HFFc6 (cell line): Measurements from ENCODE around the gene DDN. TPM values are rescaled to one million over a fixed set of nuclear protein-coding genes. Genes with fewer than 3 reads are reported as not detected.
A peak's percentile ranks its signal among the peaks of the same experiment; 100 is the strongest.

ENCODE experiments used
- DNase-seq: peaks from one replicate; pipeline ENCODE4 v3.0.0-alpha.2; 2018
- H3K27ac Mint-ChIP-seq: 2 replicates; pipeline ENCODE4 v1.8.0; 2020; ENCODE audit warnings: mild to moderate bottlenecking, mixed read lengths
- H3K27me3 Mint-ChIP-seq: 2 replicates; pipeline ENCODE4 v1.8.0; 2021; ENCODE audit warnings: mild to moderate bottlenecking, moderate library complexity, mixed read lengths; ENCODE audit not compliant: insufficient read depth
- H3K36me3 Mint-ChIP-seq: 2 replicates; pipeline ENCODE4 v1.8.0; 2021; ENCODE audit warnings: low read depth, mixed read lengths
- H3K4me1 Mint-ChIP-seq: 2 replicates; pipeline ENCODE4 v1.8.0; 2020; ENCODE audit warnings: low read depth, mixed read lengths
- H3K4me3 Mint-ChIP-seq: 2 replicates; pipeline ENCODE4 v1.8.0; 2020; ENCODE audit warnings: mild to moderate bottlenecking, moderate library complexity, mixed read lengths
- H3K9me3 Mint-ChIP-seq: 2 replicates; pipeline ENCODE4 v1.8.0; 2020; ENCODE audit warnings: mild to moderate bottlenecking, mixed read lengths
- total RNA-seq, 6 experiments: library from RNA; stranded (reverse); fragmentation: NEBNext Ultra II Directional; extraction: Animal tissue kit (Norgen Biotek cat#: 25700); gene quantifications; 2 replicates in 1 of 6; 3 replicates in 5 of 6; pipeline ENCODE4 v1.2.3, GENCODE V29; 2021
- TF ChIP-seq, protein P1 (sequence below): fragments of 200-600 bp; sonication (generic); IDR thresholded peaks from 2 replicates; pipeline ENCODE4 v1.5.0; 2021; ENCODE audit warnings: antibody characterized with exemption, mild to moderate bottlenecking

Gene DDN
- total RNA-seq, 6 experiments from 2014 or later: 0.17 to 0.40 (median 0.23) TPM

DNA sequence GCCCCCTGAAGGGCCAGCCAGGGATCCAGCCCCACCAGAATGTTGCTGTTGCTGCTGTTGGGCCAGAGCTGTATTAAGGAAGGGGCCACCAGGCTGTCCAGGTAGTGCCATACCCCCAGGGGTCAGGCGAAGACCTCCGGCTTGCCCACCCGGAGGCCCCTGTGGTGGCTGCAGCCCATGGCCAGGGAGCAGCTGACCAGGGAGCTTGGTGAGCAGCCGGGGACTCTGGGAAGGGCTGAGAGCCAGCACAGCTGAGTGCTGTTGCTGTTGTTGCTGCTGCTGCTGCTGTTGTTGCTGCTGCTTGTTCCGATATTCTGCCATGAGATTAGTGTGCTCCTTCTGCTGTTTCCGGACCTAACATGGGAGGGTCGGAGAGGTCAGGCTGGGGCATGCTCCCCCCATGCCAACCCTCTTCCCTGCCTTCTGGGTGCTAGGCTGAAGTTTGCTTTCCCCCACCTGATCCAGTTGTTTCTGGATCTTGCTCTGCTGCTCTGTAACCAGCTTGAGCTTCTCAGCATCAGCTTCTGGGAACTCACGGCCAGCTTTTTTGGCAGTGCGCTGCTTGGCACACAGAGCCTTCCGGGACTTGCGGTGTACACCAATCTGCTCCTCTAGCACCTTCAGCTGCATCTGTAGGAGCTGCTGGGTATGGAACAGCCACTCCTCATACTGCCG lies 34.6 kb upstream of the DDN start:
- Mint-ChIP-seq H3K27me3 (peaks cover 4% of the 10 kb centered on the region; the same call in 1 of the 2 replicates), H3K36me3 (peaks cover 22% of the 10 kb centered on the region; the same call in 1 of the 2 replicates), H3K27ac (peak overlapping the region; percentile 47; the same call in 1 of the 2 replicates), H3K4me1 (no peaks in the 10 kb centered on the region), H3K4me3 (no peak overlapping the region), H3K9me3 (no peaks in the 10 kb centered on the region)
- TF ChIP-seq, protein P1, sequence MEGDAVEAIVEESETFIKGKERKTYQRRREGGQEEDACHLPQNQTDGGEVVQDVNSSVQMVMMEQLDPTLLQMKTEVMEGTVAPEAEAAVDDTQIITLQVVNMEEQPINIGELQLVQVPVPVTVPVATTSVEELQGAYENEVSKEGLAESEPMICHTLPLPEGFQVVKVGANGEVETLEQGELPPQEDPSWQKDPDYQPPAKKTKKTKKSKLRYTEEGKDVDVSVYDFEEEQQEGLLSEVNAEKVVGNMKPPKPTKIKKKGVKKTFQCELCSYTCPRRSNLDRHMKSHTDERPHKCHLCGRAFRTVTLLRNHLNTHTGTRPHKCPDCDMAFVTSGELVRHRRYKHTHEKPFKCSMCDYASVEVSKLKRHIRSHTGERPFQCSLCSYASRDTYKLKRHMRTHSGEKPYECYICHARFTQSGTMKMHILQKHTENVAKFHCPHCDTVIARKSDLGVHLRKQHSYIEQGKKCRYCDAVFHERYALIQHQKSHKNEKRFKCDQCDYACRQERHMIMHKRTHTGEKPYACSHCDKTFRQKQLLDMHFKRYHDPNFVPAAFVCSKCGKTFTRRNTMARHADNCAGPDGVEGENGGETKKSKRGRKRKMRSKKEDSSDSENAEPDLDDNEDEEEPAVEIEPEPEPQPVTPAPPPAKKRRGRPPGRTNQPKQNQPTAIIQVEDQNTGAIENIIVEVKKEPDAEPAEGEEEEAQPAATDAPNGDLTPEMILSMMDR: no peak
- no peak for DNase-seq

DNA sequence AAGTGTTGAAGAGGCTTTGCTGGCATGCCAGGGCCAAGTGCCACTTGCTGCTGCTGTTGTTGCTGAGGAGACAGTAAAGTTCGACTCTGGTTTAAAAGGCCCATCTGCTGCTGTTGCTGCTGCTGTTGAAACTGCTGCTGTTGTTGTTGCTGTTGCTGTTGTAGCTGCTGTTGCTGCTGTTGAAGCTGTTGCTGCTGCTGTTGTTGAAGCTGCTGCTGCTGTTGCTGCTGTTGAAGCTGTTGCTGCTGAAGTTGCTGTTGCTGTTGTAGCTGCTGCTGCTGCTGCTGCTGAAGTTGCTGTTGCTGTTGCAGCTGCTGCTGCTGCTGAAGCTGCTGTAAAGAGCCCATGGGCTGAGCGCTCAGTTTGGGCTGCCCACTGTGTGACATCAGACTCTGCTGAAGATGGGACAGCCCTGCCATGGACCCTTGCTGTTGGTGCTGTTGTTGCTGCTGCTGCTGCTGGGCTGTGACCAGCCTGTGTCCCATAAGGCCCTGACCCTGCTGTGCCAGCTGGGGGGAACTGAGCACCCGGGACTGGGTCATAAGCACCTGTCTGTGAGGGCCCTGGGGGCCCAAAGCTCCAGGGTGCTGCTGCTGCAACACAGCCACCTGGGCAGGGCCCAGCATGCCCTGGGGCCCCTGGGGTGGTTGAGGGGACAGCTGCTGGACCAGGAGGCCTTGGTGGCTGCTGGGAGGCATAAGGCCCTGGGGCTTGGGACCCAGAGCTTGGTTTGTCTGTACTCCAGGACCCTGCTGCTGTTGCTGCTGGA lies 33.7 kb upstream of the DDN start:
- no peak overlapping the region for H3K27ac Mint-ChIP-seq
- peaks cover 29% of the 10 kb centered on the region for H3K36me3 Mint-ChIP-seq
- no peaks in the 10 kb centered on the region for H3K4me1 Mint-ChIP-seq
- DNase-seq: no peak
- H3K9me3 Mint-ChIP-seq: no peaks in the 10 kb centered on the region
- H3K27me3 Mint-ChIP-seq: peaks cover 2% of the 10 kb centered on the region
- TF ChIP-seq, protein P1: no peak
- H3K4me3 Mint-ChIP-seq: no peak overlapping the region

DNA sequence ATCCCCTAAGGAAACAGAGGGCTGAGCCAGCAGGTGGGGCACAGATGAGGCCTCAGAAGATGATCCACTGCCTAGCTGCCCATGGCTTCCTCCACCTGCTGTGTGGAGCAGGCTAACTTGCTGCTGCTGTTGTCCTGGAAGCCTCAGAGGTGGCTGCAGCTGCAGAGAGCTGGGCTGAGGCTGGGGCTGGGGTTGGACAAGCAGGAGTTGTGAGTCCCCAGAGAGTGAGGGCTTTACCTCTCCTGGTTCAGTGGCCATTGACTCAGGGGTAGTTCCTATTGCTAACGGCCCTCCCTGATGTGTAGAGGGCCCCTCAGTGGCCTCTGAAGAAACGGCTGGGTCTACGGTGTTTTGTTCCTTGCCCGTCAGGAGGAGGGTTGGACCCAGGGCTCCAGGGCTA lies 33.1 kb upstream of the DDN start:
- Mint-ChIP-seq H3K27ac (no peak overlapping the region), H3K9me3 (no peaks in the 10 kb centered on the region), H3K4me3 (no peak overlapping the region), H3K27me3 (peaks cover 2% of the 10 kb centered on the region), H3K36me3 (peaks cover 34% of the 10 kb centered on the region), H3K4me1 (no peaks in the 10 kb centered on the region)
- TF ChIP-seq, protein P1: no peak
- DNase-seq: no peak

DNA sequence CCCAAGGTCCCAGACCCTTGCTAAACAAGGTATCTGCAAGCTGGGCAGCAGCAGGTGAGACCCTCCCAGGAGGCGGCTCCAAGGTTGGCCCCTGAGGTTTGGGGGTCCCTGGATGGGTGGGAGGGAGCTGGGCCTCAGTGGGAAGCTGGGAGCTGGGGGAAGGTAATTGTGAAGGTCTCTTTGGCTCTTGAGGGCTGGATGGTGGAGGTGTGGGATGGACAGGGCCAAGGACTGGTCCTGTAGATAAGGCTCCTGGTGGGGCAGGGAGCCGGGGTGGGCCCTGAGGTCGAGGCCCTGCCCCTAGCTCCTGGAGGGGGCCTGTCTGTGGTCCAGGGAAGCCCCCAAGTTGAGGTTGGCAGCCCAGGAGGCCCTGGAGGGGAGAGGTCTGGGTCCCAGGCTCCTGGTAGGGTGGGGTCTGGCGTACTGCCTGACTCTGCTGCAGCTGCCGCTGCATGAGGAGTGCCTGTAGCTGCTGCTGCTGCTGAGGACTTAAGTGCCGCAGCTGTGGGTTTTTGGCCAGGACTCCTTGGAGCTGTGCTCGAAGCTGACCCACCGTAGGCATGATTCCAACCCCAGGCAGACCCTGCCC lies 32.5 kb upstream of the DDN start:
- H3K27ac Mint-ChIP-seq: no peak overlapping the region
- no peaks in the 10 kb centered on the region for H3K4me1 Mint-ChIP-seq
- H3K9me3 Mint-ChIP-seq: no peaks in the 10 kb centered on the region
- H3K27me3 Mint-ChIP-seq: peaks cover 2% of the 10 kb centered on the region
- H3K36me3 Mint-ChIP-seq: peaks cover 31% of the 10 kb centered on the region
- no peak for DNase-seq
- TF ChIP-seq, protein P1: no peak
- no peak overlapping the region for H3K4me3 Mint-ChIP-seq

DNA sequence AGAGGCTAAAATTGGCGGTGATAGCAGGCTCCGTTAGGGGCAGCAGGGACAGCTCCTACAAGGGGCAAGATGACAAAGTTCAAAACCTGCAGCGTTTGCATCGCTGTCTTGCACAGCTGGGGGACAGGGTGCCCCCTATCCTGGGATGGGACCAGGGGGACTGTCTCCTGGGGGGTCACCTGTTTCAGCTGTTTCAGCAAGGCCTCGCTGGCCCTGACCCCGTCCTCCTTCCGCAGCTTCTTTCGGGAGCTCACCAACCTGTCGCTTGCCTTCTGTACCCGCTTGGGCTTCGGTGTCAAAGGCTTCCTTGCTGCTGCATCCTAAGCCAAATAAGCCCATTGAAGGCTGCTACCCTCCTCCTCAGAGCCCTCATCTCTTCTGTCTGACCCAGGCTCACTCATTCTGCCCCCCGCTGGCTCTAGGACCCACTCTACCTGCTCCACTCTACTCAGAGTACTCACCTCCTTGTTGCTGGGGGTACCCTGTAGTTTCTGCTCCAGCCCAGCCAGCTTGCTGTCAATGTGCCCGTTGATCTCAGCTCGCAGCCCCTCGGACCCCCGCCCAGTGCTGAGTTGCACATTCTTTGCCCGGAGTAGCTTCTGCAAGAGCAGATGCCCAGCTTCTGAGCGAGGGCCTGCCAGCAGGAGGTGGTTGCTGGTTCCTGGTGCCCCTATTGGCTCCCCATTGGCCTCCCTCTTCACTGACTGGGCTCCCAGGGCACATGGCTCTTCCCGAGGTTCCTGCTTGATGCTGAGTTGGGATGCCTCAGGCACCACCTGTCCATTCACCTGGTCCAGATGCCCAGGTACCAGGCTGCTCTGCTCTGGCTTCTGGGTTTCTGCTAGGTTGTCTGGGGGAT lies 31.8 kb upstream of the DDN start:
- no peak for DNase-seq

More for the DNA sequence above, 31.8 kb upstream of the DDN start:
- peaks cover 2% of the 10 kb centered on the region for H3K27me3 Mint-ChIP-seq
- peak overlapping the region; percentile 57 for H3K27ac Mint-ChIP-seq
- no peaks in the 10 kb centered on the region for H3K9me3 Mint-ChIP-seq
- peaks cover 27% of the 10 kb centered on the region for H3K36me3 Mint-ChIP-seq
- H3K4me1 Mint-ChIP-seq: no peaks in the 10 kb centered on the region
- TF ChIP-seq, protein P1: no peak
- no peak overlapping the region for H3K4me3 Mint-ChIP-seq
